Activated CD8-positive, alpha-beta memory T cell treated with anti-CD3 and anti-CD28 coated beads, Interleukin-2, amount 50 U/mL, for 48 hours (primary cell): ENCODE results near the gene CAPN10.

ENCODE experiments used
- DNase-seq: peaks from one replicate; pipeline ENCODE4 v3.0.0-alpha.2; 2020

The CAPN10 gene

DNA sequence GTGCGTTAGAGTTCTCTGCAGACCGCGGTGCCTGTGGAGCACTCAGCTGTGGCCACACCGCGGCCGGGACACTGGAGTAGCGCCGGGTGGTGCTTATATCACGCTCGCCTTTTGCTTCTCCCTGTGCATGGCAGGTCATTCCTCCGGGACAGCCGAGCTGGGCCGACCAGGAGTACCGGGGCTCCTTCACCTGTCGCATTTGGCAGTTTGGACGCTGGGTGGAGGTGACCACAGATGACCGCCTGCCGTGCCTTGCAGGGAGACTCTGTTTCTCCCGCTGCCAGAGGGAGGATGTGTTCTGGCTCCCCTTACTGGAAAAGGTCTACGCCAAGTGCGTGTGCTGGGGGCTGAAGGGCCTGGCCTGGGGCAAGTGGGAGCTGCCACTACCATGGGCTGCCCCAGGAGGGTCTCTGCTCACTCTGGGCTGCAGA is 4.2 kb downstream of the CAPN10 start:
- no peak for DNase-seq

DNA sequence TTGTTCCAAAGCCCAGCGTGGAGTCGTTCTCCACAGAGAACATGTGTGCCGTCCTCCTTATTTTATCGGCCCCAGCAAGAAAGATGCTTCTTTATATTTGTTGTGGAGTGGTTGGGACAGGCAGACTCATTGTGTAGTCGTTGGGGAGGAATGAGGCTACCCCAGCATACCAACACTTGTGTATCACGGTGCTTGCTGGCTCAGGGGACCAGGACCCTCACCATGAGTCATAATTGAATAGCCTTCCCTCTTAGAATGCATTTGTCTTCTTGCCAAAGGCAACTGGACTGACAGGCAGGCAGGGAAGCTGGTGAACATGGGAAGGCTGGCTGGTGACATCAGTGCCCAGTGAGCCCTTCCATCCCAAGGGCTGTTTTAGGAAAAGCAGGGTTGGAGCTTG is 4.7 kb downstream of the CAPN10 start:
- DNase-seq = no peak

GRCh38 chr2:240591784-240592183 is 5.2 kb downstream of the CAPN10 start:
- no peak for DNase-seq

DNA sequence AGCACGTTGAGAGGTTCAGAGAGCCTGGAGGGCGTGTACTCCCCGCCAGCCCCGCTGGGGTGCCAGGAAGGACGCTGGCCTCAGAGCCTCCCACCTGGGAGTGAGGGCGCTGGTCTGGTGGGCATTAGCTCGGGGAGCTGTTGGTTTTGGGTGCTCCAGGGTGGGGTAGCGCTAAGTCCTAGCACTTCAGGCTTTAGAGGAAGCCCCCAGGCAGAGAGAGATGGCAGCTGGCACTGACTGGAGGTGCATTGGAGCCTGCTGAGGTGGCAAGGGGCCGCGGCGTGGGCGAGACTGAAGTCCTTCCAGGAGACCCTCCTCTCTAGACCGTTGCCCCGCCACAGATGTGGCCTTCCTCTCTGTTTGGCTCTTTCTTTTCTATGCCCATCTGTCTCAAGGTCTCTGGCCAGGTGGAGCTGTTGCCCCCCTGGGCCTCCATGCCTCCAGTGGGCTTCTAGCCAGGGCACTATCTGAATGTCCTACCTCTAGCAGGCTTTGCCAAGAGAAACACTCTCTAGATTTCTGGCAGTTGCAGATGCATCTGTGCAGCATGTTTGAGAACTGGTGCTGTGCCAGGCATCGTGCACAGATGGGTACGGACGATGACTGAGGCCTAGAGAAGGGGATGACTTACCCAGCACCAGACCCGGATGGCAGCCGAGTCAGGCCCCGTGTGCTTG is 6.6 kb downstream of the CAPN10 start:
- DNase-seq = no peak

GRCh38 chr2:240593703-240594451 is 7.3 kb downstream of the CAPN10 start:
- no peak for DNase-seq

- DNase-seq = no peak
Measured at GRCh38 chr2:240594511-240595380, 8.2 kb downstream of the CAPN10 start.

- no peak for DNase-seq
Measured at GRCh38 chr2:240595381-240596079, 9.0 kb downstream of the CAPN10 start.

DNA sequence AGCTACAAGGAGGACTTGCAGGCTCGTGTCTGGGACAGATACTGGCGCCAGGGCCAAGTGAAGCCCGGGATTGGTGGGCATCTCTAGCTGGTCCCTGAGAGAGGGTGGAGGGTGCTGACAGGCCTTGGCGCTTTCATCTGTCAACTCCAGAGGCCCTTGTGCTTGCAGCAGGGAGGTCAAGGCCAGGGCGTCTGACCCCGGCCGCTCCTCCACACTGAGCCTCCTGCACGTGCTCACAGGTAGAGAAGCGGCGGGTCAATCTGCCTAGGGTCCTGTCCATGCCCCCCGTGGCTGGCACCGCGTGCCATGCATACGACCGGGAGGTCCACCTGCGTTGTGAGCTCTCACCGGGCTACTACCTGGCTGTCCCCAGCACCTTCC is 9.5 kb downstream of the CAPN10 start:
- DNase-seq = no peak

DNA sequence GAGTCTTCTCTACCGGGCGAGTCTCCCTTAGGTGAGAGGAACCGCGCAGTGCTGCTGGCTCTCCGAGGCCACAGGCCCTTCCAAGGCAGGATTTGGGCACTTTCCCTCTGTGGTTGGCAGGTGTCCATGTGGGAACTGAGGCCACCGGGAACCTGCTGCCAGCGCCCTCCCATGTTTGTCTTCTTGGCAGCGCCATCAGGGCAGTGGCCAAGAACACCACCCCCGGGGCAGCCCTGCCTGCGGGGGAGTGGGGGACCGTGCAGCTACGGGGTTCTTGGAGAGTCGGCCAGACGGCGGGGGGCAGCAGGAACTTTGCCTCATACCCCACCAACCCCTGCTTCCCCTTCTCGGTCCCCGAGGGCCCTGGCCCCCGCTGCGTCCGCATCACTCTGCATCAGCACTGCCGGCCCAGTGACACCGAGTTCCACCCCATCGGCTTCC is 10.0 kb downstream of the CAPN10 start:
- no peak for DNase-seq

- DNase-seq = no peak
Measured at GRCh38 chr2:240597054-240597418, 10.5 kb downstream of the CAPN10 start.

DNA sequence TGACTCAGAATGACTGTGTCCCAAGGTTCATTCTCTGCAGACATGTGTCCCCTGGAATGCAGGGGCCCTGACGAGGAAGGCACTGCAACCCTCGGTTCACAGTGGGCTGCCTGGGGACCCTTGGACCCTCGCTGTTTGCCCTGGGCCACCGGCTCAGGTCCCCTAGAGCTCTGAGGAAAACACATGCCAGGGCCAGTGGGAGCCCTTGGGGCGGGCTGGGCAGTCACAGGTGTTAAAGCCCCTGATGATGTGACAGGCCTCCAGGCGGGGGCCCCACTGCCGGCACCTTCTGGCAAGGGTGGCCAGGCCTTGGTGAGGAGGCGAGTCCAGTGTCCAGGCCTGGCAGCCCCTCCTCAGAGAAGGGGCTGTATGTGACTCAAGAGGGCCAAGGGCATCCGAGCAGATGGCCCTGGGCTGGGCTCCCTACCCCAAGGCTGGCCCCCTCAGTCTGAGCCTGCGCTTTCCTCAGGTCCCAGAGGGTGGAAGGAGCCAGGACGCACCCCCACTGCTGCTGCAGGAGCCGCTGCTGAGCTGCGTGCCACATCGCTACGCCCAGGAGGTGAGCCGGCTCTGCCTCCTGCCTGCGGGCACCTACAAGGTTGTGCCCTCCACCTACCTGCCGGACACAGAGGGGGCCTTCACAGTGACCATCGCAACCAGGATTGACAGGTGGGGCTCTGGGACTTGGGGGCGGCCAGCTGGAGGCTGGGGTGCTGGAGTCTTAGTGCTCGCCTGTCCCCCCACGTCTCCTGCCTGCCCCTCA is 11.1 kb downstream of the CAPN10 start:
- no peak for DNase-seq

- DNase-seq = no peak
Measured at GRCh38 chr2:240598311-240598911, 11.9 kb downstream of the CAPN10 start.

DNA sequence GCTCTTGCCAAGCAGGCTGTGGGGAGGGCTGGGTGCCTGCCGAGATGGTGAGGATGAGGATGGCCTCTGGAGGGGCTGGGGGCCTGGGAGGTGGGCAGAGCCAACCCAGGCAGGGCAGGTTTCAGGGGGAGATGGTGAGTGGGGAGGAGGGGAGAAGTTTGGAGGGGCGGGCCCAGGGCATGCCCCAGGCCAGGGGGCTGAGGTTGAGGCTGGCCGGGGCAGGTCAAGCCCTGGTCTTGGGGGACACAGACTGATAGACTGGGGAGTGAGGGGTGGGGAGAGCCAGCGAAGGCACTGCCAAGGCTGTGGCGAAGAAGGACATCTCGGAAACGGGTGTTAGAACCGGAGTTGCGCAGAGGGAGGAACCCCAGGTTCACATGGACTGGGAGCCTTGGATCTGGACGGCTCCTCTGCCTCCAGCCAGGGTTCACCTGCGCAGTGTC is 12.6 kb downstream of the CAPN10 start:
- no peak for DNase-seq

DNA sequence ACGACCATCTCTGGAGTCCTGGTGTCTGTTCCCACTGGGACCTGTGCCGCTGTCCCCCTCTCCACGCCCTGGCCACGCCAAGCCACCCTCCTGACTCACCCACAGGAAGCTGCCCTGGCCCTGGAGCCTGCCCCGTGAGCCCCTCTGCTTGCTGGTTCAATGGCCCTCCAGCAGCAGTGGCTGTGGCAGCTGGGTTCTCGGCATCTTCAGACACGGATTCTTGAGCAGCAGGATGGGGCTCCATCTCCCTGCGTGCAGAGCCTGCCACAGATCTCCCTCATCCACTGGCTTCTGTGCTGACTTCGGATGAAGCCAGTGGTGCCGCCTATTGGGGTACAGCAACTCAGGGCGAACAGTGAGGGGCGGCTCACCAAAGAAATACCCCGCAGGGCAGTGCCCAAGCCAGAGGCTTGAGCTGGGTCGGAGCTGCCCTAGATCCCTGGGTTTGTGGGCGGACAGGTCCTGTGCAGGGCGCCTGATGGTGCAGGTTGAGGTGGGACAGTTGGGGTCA is 14.0 kb downstream of the CAPN10 start:
- DNase-seq = no peak

DNA sequence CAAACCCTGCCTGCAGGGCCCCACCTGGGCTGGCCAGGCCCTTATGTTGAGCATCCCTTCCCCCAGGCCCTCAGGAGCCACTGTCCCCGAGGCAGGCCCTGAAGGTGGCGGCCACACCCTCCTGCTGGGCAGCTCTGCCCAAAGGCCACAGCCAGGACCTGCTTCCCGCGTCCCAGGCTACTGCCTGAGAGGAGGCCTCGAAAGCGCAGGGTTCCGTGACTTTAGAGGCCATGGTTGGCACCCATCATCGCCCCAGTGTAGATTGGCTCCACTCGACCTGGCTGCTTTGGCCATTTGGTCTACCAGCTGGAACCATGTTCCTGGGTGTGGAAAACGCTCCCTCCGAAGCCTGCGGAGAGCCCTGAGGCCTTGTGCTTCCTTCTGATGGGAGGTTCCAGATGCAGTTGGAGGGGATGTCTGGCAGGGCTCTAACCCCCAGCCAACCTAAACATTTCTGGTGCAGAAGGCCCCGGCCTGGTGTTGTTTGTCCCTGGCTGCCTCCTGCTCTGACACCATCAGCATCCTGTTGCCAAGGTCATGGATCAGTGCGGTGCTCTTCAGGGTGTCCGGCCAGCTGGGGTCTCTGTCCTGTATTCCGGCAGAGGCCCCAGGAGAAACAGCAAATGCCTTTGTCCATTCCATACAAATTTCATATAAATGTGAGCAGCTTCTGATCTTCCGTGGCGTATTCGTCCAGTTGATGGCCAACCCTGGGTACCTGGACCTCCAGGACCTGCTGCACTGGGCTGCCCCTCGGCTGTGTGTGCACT is 14.7 kb downstream of the CAPN10 start:
- no peak for DNase-seq

GRCh38 chr2:240601831-240602160 is 15.3 kb downstream of the CAPN10 start:
- DNase-seq = no peak

DNA sequence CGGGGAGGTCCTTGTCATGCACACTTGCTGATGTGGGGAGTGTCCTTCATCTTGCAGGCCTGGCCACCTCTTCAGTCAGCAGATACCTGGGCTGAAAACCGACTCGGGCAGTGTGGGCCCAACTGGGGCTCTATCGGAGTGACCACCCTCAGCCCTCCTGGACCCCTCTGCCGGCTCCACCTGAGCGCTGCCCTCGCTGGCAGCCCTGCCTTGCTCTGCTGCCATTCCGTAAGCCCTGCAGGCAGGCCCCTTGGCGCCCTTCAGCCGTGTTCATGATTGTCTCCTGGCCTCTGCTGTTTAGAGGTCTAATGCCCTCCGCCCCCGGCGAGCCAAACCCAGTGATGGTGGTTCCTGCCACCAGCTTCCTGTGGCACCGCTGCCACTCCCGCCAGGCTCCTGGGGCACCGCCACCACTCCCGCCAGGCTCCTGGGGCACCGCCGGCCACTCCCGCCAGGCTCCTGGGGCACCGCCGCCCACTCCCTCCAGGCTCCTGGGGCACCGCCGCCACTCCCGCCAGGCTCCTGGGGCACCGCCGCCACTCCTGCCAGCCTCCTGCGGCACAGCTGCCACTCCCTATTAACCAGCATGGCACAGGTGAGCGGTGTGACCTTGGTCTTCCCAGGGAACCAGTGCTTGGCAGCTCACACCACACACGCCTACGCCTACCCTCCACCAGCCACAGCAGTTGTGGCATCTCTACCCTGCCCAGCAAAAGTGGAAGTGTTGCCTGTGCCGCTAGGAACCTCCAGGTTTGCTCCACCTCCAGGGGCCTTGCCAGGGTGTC is 15.9 kb downstream of the CAPN10 start:
- no peak for DNase-seq

DNA sequence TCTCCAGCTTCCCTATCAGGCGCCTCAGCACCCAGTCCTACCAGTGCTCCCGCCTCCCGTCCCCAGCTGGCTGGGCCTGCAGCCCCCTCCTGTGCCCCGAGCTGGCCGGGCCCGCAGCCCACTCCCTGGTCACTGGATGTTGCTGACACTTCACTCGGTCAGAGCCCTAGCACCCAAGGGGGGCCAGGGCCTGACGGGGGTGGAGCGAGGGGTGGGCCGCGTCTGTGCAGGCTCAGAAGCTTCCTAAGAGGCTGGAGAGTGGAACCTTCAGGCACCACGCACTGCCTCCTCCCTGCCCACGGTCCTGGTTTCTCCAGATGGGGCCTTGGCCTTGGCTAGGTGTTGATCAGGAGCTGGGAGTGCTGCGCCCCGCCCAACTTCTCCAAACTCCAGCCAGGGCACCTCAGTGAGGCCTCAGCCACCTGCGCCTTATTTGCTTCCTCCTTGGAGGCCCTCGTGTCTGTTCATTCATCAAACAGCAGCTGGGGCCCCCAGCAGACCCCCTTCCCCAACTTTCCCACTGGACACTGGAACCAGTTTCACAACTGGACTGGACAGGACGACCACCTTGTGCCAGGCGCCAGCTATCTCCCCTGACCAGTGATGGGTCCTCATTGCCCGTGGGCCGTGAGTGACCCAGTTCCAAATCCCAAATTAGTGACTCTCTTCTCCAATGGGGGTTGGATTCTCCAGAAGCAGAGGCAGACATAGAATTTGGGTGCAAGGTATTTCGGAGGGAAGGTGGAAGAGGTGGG is 16.7 kb downstream of the CAPN10 start:
- DNase-seq = no peak

DNA sequence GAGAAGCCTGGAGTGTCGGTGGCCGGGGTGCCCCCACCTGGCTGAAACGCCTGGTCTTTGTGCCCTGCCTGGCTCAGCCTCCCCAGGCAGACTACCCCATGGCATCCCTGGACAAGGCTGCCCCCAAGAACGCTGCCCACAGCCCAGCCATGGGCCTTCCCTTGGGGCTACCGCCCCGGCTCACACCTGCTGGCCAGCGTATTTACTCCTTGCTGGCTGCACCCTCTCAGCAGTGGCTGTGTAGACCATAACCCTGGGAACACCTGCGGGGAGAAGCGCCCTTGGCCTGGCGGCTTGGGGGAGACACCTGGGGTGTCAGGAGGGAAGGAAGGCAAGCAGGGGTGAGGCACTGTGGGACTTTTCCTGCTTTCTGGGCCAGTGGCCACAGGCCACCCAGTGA is 17.3 kb downstream of the CAPN10 start:
- DNase-seq = no peak
